OCI-LY3 (cell line): ENCODE results near the gene NDUFV2.
A peak's percentile ranks its signal among the peaks of the same experiment; 100 is the strongest.

Experiments used
- H2AFZ ChIP-seq: fragments of 200-600, 300-600 bp; shearing (Covaris generic); 2 replicates; pipeline ENCODE4 v1.6.0; 2014; ENCODE audit warnings: antibody characterized with exemption, low read depth, low read length
- H3K27ac ChIP-seq: fragments of 200-600, 300-600 bp; sonication (generic); 2 replicates; pipeline ENCODE4 v1.5.1; 2014; ENCODE audit warnings: mild to moderate bottlenecking, low read length, moderate library complexity, mixed read lengths
- H3K27me3 ChIP-seq: fragments of 200-600, 300-600 bp; sonication (generic); 2 replicates; pipeline ENCODE4 v1.6.1; 2014; ENCODE audit warnings: low read depth, low read length, mixed read lengths
- H3K36me3 ChIP-seq: fragments of 200-600, 300-600 bp; sonication (generic); replicated peaks from 2 replicates; pipeline ENCODE3; 2014; ENCODE audit warnings: low read depth, low read length, mixed read lengths
- H3K4me1 ChIP-seq: fragments of 300-600, 200-600 bp; sonication (generic); 2 replicates; pipeline ENCODE4 v1.6.1; 2014; ENCODE audit warnings: low read length, mixed read lengths
- H3K4me2 ChIP-seq: fragments of 200-600, 300-600 bp; sonication (generic); 2 replicates; pipeline ENCODE4 v1.6.1; 2014; ENCODE audit warnings: low read length, mixed read lengths
- H3K4me3 ChIP-seq: fragments of 300-600, 200-600 bp; sonication (generic); 2 replicates; pipeline ENCODE4 v1.5.1; 2014; ENCODE audit warnings: antibody characterized with exemption, mild to moderate bottlenecking, low read length, moderate library complexity
- H3K79me2 ChIP-seq: fragments of 300-600, 200-600 bp; shearing (Covaris generic); 2 replicates; pipeline ENCODE4 v1.6.1; 2014; ENCODE audit warnings: mild to moderate bottlenecking, low read length, mixed read lengths
- H3K9ac ChIP-seq: fragments of 300-600, 200-600 bp; shearing (Covaris generic); 2 replicates; pipeline ENCODE4 v1.6.0; 2014; ENCODE audit warnings: mild to moderate bottlenecking, low read length, moderate library complexity
- H3K9me3 ChIP-seq: fragments of 200-600, 300-600 bp; shearing (Covaris generic); 2 replicates; pipeline ENCODE4 v1.6.1; 2014; ENCODE audit warnings: low read length, mixed read lengths; ENCODE audit not compliant: insufficient read depth
- H4K20me1 ChIP-seq: fragments of 200-600, 300-600 bp; sonication (generic); 2 replicates; pipeline ENCODE4 v1.6.1; 2016; ENCODE audit warnings: low read length, mixed read lengths; ENCODE audit not compliant: insufficient read depth
- CTCF ChIP-seq: fragments of 200-600, 300-600 bp; sonication (generic); IDR thresholded peaks from 2 replicates; pipeline ENCODE4 v1.5.1; 2014; ENCODE audit warnings: antibody characterized with exemption, low read length, low read depth
- EZH2phosphoT487 ChIP-seq: fragments of 200-600 bp; shearing (Covaris generic); IDR thresholded peaks from 2 replicates; pipeline ENCODE4 v1.6.1; 2018; ENCODE audit warnings: antibody characterized with exemption, mixed run types, low read depth

Gene NDUFV2

GRCh38 chr18:9097349-9097748, 5.2 kb upstream of the NDUFV2 start:
- Histone ChIP-seq H3K27ac (no peak overlapping the region), H3K79me2 (peaks cover 11% of the 10 kb centered on the region), H3K9me3 (no peaks in the 10 kb centered on the region), H3K36me3 (no peaks in the 10 kb centered on the region), H3K4me3 (no peak overlapping the region), H4K20me1 (no peaks in the 10 kb centered on the region), H3K4me2 (no peak overlapping the region), H3K9ac (no peak overlapping the region), H3K27me3 (no peaks in the 10 kb centered on the region), H2AFZ (no peak overlapping the region), H3K4me1 (peaks cover 24% of the 10 kb centered on the region)
- no peak for TF ChIP-seq CTCF
- TF ChIP-seq EZH2phosphoT487, result no peak

GRCh38 chr18:9100796-9101195, 1.7 kb upstream of the NDUFV2 start:
- peaks cover 27% of the 10 kb centered on the region for H3K36me3 ChIP-seq
- TF ChIP-seq CTCF, result no peak
- no peak for TF ChIP-seq EZH2phosphoT487
- H3K9ac ChIP-seq, result no peak overlapping the region

GRCh38 chr18:9101730-9102507, 580 bp upstream of the NDUFV2 start:
- Histone ChIP-seq H3K4me2 (peak overlapping the region; percentile 74), H3K27me3 (no peaks in the 10 kb centered on the region), H3K4me3 (peak overlapping the region; percentile 88), H3K36me3 (peaks cover 36% of the 10 kb centered on the region), H3K9ac (peak overlapping the region; percentile 90), H3K27ac (peak overlapping the region; percentile 84), H4K20me1 (peaks cover 22% of the 10 kb centered on the region), H3K9me3 (no peaks in the 10 kb centered on the region), H2AFZ (peak overlapping the region; percentile 13; the same call in 1 of the 2 replicates), H3K79me2 (peaks cover 55% of the 10 kb centered on the region), H3K4me1 (peaks cover 7% of the 10 kb centered on the region)
- TF ChIP-seq CTCF, result no peak
- TF ChIP-seq EZH2phosphoT487, result no peak

More at GRCh38 chr18:9100796-9101195, 1.7 kb upstream of the NDUFV2 start:
- peaks cover 6% of the 10 kb centered on the region for H3K4me1 ChIP-seq
- H3K9me3 ChIP-seq, result no peaks in the 10 kb centered on the region
- no peak overlapping the region for H3K4me3 ChIP-seq
- H3K79me2 ChIP-seq, result peaks cover 44% of the 10 kb centered on the region
- H3K27ac ChIP-seq, result no peak overlapping the region
- peaks cover 11% of the 10 kb centered on the region; the same call in 1 of the 2 replicates for H4K20me1 ChIP-seq
- no peak overlapping the region for H3K4me2 ChIP-seq
- H2AFZ ChIP-seq, result no peak overlapping the region
- no peaks in the 10 kb centered on the region for H3K27me3 ChIP-seq

- peak overlapping the region; percentile 96 for H3K9ac ChIP-seq
- peaks cover 37% of the 10 kb centered on the region for H4K20me1 ChIP-seq
- peaks cover 51% of the 10 kb centered on the region for H3K36me3 ChIP-seq
- no peak overlapping the region for H2AFZ ChIP-seq
- peak overlapping the region; percentile 88 for H3K4me3 ChIP-seq
- peaks cover 22% of the 10 kb centered on the region for H3K4me1 ChIP-seq
- H3K27ac ChIP-seq, result peak overlapping the region; percentile 98
- TF ChIP-seq EZH2phosphoT487 (no peak), CTCF (peak; percentile 48)
- H3K79me2 ChIP-seq, result peaks cover 70% of the 10 kb centered on the region
- H3K9me3 ChIP-seq, result no peaks in the 10 kb centered on the region
- H3K27me3 ChIP-seq, result no peaks in the 10 kb centered on the region
- peak overlapping the region; percentile 85 for H3K4me2 ChIP-seq
Measured at GRCh38 chr18:9103376-9103873, 926 bp downstream of the NDUFV2 start.
